ENCODE results near the gene MORC3. TPM values are rescaled to one million over a fixed set of nuclear protein-coding genes. Genes with fewer than 3 reads are reported as not detected.

The MORC3 gene
- total and polyA plus RNA-seq, 2 of the 4 experiments (the other 2 are of a cell fraction): 14.0 to 23.5 TPM

DNA sequence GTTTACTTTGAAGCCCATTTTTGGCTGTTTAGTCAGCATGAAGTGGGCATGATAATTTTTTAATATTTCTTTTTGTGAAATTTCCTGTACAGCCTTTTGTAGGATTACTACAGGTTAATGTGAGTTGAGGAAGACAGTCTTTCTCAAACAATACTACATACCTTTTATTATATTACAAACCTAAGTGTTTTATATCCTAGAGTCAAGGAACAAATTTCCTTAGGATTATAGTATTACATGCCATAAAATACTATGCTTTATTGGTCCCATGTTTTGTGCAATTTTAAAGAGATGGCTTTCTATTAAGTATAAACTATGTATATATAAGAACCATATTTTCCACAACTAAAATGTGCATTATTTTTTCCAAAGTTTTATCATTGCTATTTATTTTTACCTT is 56.0 kb downstream of the MORC3 start:
- ChIA-PET POLR2A (ENCODE audit: unreplicated experiment) (no interaction called here), CTCF (no interaction called here)
- dilution Hi-C loops (cut with HindIII; ENCODE audit: low sequenced_read_pairs, unreplicated experiment) (no loop called here), in situ Hi-C loops (cut with MboI; ENCODE audit: low sequenced_read_pairs) (no loop called here), intact Hi-C loops (cut with micrococcal nuclease) (no loop called here)
- Histone ChIP-seq H4K5ac (ENCODE audit: low read depth, low read length) (no peak overlapping the region), H3K27ac (ENCODE audit: insufficient read depth, low read length) (no peak overlapping the region), H3K23ac (ENCODE audit: low read depth, low read length) (no peak overlapping the region), H4K91ac (ENCODE audit: insufficient read depth, low read depth, low read length) (no peak overlapping the region), H3K18ac (ENCODE audit: low read depth, low read length) (no peak overlapping the region), H3K14ac (replicated peaks; ENCODE audit: low read depth, low read length) (no peak overlapping the region), H4K20me1 (ENCODE audit: insufficient read depth, low read length) (no peaks in the 10 kb centered on the region), H2AK5ac (ENCODE audit: low read depth, low read length) (no peak overlapping the region), H3K79me1 (ENCODE audit: low read depth in 1 of 2, low read length in 2 of 2) (peaks cover 4 to 8% of the 10 kb centered on the region in 2 experiments; a peak in 3 of 4 replicates), H3K4ac (ENCODE audit: low read depth, low read length) (no peak overlapping the region), H3K4me1 (ENCODE audit: control insufficient read depth, insufficient read depth, low read length) (peaks cover 2% of the 10 kb centered on the region; the same call in 1 of the 2 replicates), H3K4me2 (ENCODE audit: low read depth, low read length) (no peak overlapping the region), H2BK120ac (ENCODE audit: low read depth, low read length) (no peak overlapping the region), H3K9me3 (ENCODE audit: control insufficient read depth, insufficient read depth, low read length) (no peaks in the 10 kb centered on the region), H3K9ac (ENCODE audit: low read depth, low read length) (no peak overlapping the region), H4K8ac (ENCODE audit: low read depth in 2 of 2, low read length in 2 of 2) (no peak overlapping the region), H2AFZ (replicated peaks; ENCODE audit: low read length, poor library complexity) (no peak overlapping the region), H2BK20ac (ENCODE audit: low read depth, low read length) (no peak overlapping the region), H2BK15ac (ENCODE audit: low read depth, low read length) (no peak overlapping the region), H3K4me3 (ENCODE audit: insufficient read depth, low read depth, low read length) (no peak overlapping the region), H3K56ac (ENCODE audit: extremely low read depth, insufficient read depth, low read length) (no peak overlapping the region), H2AK9ac (replicated peaks; ENCODE audit: low read depth, low read length, poor library complexity) (no peak overlapping the region), H3K36me3 (ENCODE audit: control insufficient read depth, insufficient read depth, low read length) (peaks cover 29% of the 10 kb centered on the region), H3K9me1 (ENCODE audit: insufficient read depth, low read length) (0 out of 2 replicates have a peak, but pooled peaks cover 5% of the 10 kb centered on the region), H3K27me3 (ENCODE audit: control insufficient read depth, insufficient read depth, low read length) (no peaks in the 10 kb centered on the region), H2BK5ac (ENCODE audit: low read depth, low read length, poor library complexity, severe bottlenecking) (no peak overlapping the region)
- BruUV-seq (replicated peaks): no TSS peak
- TF ChIP-seq POLR2A (IDR thresholded peaks at IDR 0.05; ENCODE audit: low read depth, low read length) (no peak), ELK1 (IDR thresholded peaks at IDR 0.05; ENCODE audit: borderline replicate concordance, low read depth, low read length) (no peak), BHLHE40 (IDR thresholded peaks at IDR 0.05; ENCODE audit: low read depth, low read length) (no peak), CEBPB (IDR thresholded peaks at IDR 0.05; ENCODE audit: low read depth, low read length) (no peak), SMC3 (IDR thresholded peaks at IDR 0.05; ENCODE audit: low read depth, low read length) (no peak), NFE2L2 (IDR thresholded peaks at IDR 0.05; ENCODE audit: low read depth, low read length) (no peak), MAZ (IDR thresholded peaks at IDR 0.05; ENCODE audit: borderline replicate concordance, low read depth, low read length) (no peak), RAD21 (IDR thresholded peaks at IDR 0.05; ENCODE audit: low read length) (no peak), RFX5 (IDR thresholded peaks at IDR 0.05; ENCODE audit: low read depth, low read length) (no peak), CHD1 (IDR thresholded peaks at IDR 0.05; ENCODE audit: low read depth, low read length) (no peak), MAFK (IDR thresholded peaks at IDR 0.05; ENCODE audit: low read depth, low read length) (no peak), CTCF (conservative IDR thresholded peaks at IDR 0.05; ENCODE audit: low read depth, low read length) (no peak), MXI1 (IDR thresholded peaks at IDR 0.05; ENCODE audit: borderline replicate concordance, low read depth, low read length) (no peak), RCOR1 (IDR thresholded peaks at IDR 0.05; ENCODE audit: insufficient replicate concordance, low read length) (no peak), FOS (IDR thresholded peaks at IDR 0.05; ENCODE audit: low read depth, low read length) (no peak)
- TF ChIP-seq, protein P1, sequence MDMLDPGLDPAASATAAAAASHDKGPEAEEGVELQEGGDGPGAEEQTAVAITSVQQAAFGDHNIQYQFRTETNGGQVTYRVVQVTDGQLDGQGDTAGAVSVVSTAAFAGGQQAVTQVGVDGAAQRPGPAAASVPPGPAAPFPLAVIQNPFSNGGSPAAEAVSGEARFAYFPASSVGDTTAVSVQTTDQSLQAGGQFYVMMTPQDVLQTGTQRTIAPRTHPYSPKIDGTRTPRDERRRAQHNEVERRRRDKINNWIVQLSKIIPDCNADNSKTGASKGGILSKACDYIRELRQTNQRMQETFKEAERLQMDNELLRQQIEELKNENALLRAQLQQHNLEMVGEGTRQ (IDR thresholded peaks at IDR 0.05; ENCODE audit: low read depth, low read length): no peak
- DNase-seq (no peak), ATAC-seq (ENCODE audit: low read depth) (no peak)

All from IMR-90 (cell line).